Thoracic aorta (tissue), 2 donors: ENCODE measurements around the gene ARMC10. TPM values are rescaled to one million over a fixed set of nuclear protein-coding genes. Genes with fewer than 3 reads are reported as not detected.

Source experiments
- ATAC-seq: fragments of 150-250 bp; one replicate; pipeline ENCODE4 v1.8.0; 2017; ENCODE audit warnings: low read depth; ENCODE audit not compliant: insufficient number of reproducible peaks, low FRiP score
- DNase-seq: peaks from one replicate; pipeline ENCODE4 v3.0.0-alpha.2; 2020; ENCODE audit warnings: low spot score
- H3K27ac ChIP-seq, 2 donors: fragments of 200-600 bp; sonication (generic); 1 replicate in 1 of 2; 2 replicates in 1 of 2; pipeline ENCODE4 v1.5.1; 2016; ENCODE audit warnings: mild to moderate bottlenecking in 2 of 2, moderate library complexity in 2 of 2
- H3K27me3 ChIP-seq: fragments of 200-600 bp; sonication (generic); replicated peaks from 2 replicates; pipeline ENCODE4 v1.6.0; 2016; ENCODE audit warnings: mild to moderate bottlenecking; ENCODE audit not compliant: insufficient read depth
- H3K36me3 ChIP-seq: fragments of 200-600 bp; sonication (generic); one replicate; pipeline ENCODE4 v1.5.1; 2016
- H3K4me1 ChIP-seq, 2 donors: fragments of 200-600 bp; sonication (generic); 1 replicate in 1 of 2; 2 replicates in 1 of 2; pipeline versions ENCODE4 v1.5.1 to v1.6.0; 2016; ENCODE audit warnings: low read depth in 2 of 2, mild to moderate bottlenecking in 1 of 2; ENCODE audit not compliant: control insufficient read depth in 1 of 2
- H3K4me3 ChIP-seq: fragments of 200-600 bp; sonication (generic); 2 replicates; pipeline ENCODE4 v1.5.1; 2016; ENCODE audit warnings: mild to moderate bottlenecking
- H3K9me3 ChIP-seq: fragments of 200-600 bp; sonication (generic); 2 replicates; pipeline ENCODE4 v1.5.1; 2016
- CTCF ChIP-seq: fragments of 200-600 bp; sonication (generic); IDR thresholded peaks from one replicate; pipeline ENCODE4 v1.5.1; 2019; ENCODE audit warnings: antibody characterized with exemption
- total RNA-seq, 2 donors: library from RNA; depleted of rRNA; stranded (reverse); fragments of >200 nt; gene quantifications; one replicate each; pipeline versions ENCODE4 v1.1.0 to v1.2.3, GENCODE V29; 2016

The ARMC10 gene
- total RNA-seq, 2 donors from 2014 or later = 46.7 to 49.4 TPM

- Histone ChIP-seq H3K27ac (no peak overlapping the region), H3K36me3 (no peaks in the 10 kb centered on the region), H3K9me3 (no peaks in the 10 kb centered on the region), H3K4me1 (peaks cover 21 to 38% of the 10 kb centered on the region in 2 donors), H3K4me3 (no peak overlapping the region), H3K27me3 (no peaks in the 10 kb centered on the region)
- TF ChIP-seq CTCF = no peak
- ATAC-seq (no peak), DNase-seq (no peak)
Measured at GRCh38 chr7:103132995-103133688, 58.2 kb downstream of the ARMC10 start.

DNA sequence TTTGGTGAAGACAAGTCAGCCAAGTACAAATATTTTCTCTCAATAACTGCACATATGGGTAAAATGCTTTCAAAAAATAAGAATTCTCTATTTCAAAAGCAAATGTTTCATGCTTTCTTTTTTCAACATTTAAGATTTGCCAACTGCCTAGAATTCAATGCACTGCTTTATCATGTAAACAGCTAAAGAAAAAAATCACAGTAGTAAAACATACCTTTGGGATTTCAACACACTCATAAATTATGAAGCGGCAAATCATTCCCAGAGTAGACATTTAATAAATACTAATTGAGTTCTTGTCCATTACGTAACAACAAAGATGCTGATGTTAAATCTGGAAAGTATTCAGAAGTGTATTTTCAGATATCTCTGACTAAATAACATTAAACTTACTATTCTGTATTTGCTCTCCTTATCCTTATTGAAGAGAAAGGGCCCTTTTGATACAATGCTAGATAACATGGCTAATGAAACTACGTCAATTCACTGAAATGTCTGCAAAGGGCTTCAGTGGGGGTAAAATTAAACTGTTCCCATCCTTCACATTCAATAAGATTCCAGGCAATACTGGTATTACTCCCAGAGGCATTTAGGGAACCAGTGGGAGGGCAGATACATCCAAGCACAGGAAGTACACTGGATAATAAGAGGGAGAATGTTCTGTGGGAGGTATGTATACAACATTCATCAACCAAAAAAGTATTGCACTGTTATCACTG is 60.1 kb downstream of the ARMC10 start:
- H3K4me3 ChIP-seq = no peak overlapping the region
- DNase-seq (no peak), ATAC-seq (no peak)
- no peaks in the 10 kb centered on the region for H3K36me3 ChIP-seq
- TF ChIP-seq CTCF = no peak
- no peaks in the 10 kb centered on the region for H3K27me3 ChIP-seq
- no peaks in the 10 kb centered on the region for H3K9me3 ChIP-seq
- peaks cover 12 to 26% of the 10 kb centered on the region in 2 donors for H3K4me1 ChIP-seq
- no peak overlapping the region for H3K27ac ChIP-seq

DNA sequence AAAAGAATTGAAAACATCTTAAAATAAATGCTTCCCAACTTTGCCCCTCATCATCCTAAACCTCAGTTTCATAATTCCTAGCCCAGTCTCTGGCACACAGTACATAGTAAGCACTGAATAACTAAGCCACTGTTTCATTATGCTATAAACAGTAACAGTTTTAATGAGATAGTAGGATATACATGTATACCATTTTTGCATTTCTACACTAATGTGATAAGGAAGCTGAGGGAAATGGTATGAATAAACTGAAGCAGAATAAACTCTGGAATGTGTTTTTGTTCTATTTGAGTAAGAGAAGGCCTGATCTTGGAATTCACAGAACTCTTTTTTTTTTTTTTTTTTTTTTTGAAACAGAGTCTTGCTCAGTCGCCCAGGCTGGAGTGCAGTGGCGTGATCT is 65.1 kb downstream of the ARMC10 start:
- no peak for TF ChIP-seq CTCF
- Histone ChIP-seq H3K9me3 (no peaks in the 10 kb centered on the region), H3K4me1 (peaks cover 12 to 24% of the 10 kb centered on the region in 2 donors), H3K4me3 (no peak overlapping the region), H3K27me3 (no peaks in the 10 kb centered on the region), H3K27ac (peak overlapping the region; percentile 32 to 64), H3K36me3 (no peaks in the 10 kb centered on the region)
- ATAC-seq = no peak
- DNase-seq = no peak

- no peak overlapping the region for H3K4me3 ChIP-seq
- ATAC-seq (no peak), DNase-seq (no peak)
- H3K36me3 ChIP-seq = no peaks in the 10 kb centered on the region
- no peaks in the 10 kb centered on the region for H3K9me3 ChIP-seq
- H3K4me1 ChIP-seq = peaks cover 9 to 24% of the 10 kb centered on the region in 2 donors
- H3K27me3 ChIP-seq = no peaks in the 10 kb centered on the region
- peak overlapping the region; percentile 21 to 64 for H3K27ac ChIP-seq
- no peak for TF ChIP-seq CTCF
Measured at GRCh38 chr7:103140685-103141084, 65.7 kb downstream of the ARMC10 start.

GRCh38 chr7:103141753-103142404 is 66.9 kb downstream of the ARMC10 start:
- H3K36me3 ChIP-seq = no peaks in the 10 kb centered on the region
- DNase-seq = no peak
- no peaks in the 10 kb centered on the region for H3K9me3 ChIP-seq
- H3K27ac ChIP-seq = no peak overlapping the region
- H3K4me1 ChIP-seq = peaks cover 13 to 34% of the 10 kb centered on the region in 2 donors
- ATAC-seq = no peak
- no peak for TF ChIP-seq CTCF
- H3K4me3 ChIP-seq = no peak overlapping the region
- no peaks in the 10 kb centered on the region for H3K27me3 ChIP-seq
